Measurements from ENCODE around the gene PQBP1.
"Not testable (repeated sequence)": the region's sequence is repeated elsewhere in the genome, so short reads cannot be mapped to it uniquely, and the experiment has no call there.

The PQBP1 gene, protein sequence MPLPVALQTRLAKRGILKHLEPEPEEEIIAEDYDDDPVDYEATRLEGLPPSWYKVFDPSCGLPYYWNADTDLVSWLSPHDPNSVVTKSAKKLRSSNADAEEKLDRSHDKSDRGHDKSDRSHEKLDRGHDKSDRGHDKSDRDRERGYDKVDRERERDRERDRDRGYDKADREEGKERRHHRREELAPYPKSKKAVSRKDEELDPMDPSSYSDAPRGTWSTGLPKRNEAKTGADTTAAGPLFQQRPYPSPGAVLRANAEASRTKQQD

DNA sequence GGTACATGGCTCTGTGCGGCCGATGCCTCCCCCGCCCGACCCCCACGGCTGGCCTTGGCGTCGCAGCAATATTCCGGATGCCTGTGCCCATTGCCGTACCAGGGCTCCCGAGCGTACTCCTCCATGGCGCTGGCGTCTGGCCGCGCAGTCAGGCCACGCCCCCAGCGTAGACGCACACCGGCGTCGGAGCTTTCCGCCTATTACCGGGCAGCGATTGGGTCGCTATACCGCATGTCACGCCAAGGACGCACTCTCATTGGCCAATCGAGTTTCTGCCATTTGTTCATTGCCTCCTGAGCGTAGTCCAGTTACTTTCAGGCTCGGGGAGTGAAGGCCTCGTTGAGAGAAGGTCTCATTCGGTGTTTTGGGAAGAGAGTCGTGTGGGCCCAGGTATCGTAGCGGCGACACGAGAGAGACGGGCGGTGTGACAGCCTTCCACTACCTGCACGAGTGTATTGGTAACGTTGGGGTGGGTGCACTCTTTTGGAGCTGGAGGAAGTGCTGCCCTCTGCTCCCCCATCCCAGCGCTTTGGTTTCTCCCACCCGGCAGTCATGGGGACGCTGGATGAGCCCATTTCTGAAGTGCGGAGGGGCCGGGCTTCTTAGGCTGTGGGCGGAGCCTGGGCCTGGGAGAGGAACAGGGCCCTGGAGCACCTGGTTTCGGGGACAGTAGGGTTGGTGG, at the start of gene PQBP1, which contains the start of gene TIMM17B:
PQBP1 (plus strand) TSS at position 306 of the 682 bp plus-strand sequence. CDS start 580 bp downstream, outside the sequence.
TIMM17B (minus strand) TSS at position 144 of the 682 bp plus-strand sequence; CDS start at position 125, 19 bp downstream.
- DNase-seq: peak; percentile 88

DNA sequence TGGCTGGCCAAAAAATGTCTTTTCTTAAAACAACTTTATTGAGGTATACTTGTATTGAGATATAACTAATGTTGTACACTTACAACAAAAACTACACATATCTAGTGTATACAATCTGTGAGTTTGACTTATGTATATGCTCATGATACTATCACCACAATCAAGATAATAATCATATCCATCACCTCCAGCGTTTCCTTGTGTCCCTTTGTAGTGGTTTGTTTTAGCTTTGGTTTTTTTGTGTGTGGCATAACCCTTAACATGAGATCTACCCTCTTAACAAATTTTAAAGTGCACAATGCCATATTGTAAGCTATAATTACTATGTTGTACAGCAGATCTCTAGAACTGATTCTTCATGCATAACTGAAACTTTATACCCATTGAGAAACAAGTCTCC, 48.9 kb upstream of the PQBP1 start:
- DNase-seq: no peak

DNA sequence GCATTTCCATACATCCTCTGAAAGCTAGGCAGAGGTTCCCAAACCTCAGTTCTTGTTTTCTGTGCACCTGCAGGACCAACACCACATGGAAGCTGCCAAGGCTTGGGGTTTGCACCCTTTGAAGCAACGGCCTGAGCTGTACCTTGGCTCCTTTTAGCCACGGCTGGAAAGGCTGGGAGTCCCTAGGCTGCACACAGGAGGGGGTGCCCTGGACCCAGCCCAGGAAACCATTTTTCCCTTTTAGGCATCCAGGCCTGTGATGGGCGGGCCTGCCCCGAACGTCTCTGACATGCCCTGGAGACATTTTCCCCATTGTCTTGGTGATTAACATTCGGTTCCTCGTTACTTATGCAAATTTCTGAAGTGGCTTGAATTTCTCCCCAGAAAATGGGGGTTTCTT, 44.9 kb upstream of the PQBP1 start:
- DNase-seq: no peak

DNA sequence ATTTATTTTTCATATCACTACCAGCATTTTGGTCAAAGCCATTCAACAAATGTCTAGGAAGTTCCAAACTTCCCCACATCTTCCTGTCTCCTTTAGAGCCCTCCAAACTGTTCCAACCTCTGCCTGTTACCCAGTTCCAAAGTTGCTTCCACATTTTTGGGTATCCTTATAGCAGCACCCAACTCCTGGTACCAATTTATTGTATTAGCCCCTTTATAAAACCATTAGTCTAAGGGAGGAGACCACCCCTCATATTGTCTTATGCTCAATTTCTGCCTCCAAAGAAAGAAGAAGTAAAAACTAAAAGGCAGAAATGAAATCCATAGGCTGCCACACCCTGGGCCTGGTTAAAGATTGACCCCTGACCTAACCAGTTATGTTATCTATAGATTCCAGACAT, 44.2 kb upstream of the PQBP1 start:
- not testable (repeated sequence) for DNase-seq

DNA sequence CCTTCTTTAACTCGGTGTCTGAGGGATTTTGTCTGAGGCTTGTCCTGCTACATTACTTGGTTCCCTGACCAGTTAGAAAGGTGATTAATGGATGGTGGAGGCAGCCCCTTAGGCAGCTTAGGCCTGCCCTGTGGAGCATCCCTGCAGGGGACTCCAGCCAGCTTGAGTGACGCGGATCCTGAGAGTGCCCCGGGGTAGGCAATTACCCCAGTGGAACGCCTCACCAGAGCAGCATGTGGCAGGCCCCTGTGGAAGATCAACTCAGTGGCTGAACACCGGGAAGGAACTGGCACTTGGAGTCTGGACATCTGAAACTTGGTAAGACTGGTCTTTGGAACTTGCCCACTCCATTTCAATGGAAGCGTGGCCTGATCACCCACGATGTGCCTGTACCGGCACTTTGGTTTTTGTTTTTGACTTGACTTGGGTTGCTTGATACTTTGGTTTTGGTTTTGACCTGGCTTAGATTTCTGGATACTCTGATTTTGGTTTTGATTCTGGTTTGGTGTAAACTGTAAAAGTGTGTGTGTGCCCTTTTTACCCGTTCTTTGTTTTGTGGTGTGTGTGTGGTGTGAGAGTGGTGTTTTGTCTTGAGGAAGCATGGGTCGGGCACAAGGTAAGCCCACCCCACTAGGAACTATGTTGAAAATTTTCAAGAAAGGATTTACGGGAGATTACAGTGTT, 43.5 kb upstream of the PQBP1 start:
- DNase-seq: not testable (repeated sequence)

DNA sequence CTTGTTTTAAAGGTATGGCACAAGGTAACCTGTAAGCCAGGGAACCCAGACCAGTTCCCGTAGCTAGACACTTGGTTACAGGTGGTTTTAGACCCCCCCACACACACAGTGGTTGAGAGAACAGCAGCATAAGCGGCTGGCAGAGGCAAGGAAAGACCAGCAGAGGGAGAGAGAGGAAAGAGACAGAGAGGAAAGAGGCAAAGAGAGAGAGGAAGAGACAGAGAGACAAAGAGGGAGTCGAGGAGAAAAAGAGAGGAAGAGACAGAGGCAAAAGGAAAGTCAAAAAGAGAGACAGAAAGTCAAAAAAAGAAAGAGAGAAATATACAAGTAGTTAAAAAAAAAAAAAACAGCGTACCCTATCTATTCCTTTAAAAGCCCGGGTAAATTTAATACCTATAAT, 42.8 kb upstream of the PQBP1 start:
- no peak for DNase-seq

DNA sequence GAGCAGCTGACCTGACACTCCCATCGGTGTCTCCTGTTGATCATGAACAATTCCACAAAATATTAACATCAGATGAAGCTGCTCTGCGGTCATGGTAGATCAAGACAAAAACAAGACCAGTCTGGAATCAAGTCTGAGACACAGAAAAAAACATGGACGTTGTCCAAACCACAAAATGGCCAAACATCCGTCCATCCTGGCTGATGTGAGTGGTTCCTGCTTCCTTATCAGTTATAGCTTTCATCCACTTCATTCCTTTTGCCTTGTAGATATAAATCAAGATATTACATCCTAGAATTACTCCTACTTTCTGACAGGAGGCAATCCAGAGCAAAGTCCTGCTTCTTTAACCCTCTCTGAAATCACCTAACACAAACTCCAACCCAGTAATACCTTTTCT, 33.5 kb upstream of the PQBP1 start:
- DNase-seq: no peak

DNA sequence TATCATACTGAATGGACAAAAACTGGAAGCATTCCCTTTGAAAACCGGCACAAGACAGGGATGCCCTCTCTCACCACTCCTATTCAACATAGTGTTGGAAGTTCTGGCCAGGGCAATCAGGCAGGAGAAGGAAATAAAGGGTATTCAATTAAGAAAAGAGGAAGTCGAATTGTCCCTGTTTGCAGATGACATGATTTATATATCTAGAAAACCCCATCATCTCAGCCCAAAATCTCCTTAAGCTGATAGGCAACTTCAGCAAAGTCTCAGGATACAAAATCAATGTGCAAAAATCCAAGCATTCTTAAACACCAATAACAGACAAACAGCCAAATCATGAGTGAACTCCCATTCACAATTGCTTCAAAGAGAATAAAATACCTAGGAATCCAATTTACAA, 25.7 kb upstream of the PQBP1 start:
- DNase-seq: not testable (repeated sequence)

DNA sequence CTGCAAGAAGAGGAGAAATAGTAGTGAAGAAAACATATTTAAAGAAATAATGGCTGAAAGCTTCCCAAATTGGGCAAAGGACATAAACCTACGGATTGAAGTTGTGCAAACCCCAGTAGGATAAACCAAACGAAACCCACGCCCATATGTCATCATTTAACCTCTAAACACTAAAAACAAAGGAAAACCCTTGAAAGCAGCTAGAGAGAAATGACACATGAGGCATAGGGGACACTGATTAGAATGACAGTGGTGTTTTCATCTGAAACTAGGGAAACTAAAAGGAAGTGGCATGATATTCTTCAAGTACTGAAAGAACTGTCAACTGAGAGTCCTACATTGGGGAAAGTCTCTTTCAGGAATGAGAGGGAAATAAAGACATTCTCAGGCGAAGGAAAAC, 20.8 kb upstream of the PQBP1 start:
- not testable (repeated sequence) for DNase-seq

DNA sequence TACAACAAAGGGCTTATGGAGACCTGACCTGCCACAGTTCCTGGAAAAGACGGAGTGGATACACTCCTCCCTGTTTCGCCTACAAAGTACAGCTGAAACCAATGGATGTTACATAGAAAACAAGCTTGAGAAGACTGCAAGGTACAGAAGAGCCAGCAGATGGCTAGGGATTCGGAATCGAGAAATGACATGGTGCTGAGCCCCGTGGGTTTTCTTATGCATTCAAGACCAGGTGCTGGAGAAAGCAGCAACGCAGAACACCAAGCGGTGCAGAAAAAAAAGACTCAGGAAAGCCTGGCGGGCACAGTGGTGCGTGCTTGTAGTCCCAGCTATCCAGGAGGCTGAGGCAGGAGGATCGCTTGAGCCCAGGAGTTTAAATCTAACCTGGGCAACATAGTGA, 14.0 kb upstream of the PQBP1 start:
- no peak for DNase-seq

DNA sequence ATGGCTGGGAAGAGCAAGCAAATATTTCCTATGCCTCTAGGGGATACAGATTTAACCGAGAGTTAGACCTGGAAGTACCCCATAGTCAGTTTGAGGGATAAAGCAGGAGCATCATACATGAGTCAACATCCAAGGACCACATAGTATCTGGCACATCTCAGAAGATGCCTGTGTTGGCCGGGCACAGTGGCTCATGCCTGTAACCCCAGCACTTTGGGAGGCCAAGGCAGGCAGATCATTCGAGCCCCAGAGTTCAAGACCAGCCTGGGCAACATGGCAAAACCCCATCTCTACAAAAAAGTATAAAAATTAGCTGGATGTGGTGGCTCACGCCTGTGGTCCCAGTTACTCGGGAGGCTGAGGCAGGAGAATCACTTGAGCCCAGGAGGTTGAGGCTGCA, 11.1 kb upstream of the PQBP1 start:
- not testable (repeated sequence) for DNase-seq

DNA sequence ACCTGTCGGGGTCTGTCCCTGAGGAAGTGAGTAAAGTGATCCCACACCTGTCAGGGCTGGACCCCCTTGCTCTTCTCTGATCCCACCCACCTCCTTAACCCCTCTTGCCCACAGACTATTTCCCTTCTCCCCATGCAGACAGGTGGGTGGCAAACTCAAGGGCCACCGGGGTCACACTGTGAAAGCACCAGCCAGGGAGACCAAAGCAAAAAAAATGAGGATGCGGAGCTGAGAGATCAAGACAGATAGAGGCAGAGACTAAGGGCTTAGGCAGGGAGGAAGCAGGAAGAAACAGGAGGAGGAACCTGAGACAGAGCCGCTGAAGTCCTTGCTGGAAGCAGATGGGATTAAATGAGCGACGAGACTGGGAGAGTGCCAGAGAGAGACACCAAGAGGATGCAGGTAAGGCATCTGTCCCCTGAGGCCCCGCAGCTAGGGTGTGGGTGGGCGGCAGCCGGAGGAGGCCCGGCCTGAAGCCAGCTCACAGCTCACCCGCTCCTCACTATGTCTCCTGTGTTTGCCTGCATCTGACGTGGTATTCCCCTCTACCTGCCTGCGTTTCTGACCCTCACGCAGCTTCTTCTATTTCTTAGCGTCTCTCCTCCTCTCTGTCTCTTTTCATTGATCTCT, 7.3 kb upstream of the PQBP1 start:
- no peak for DNase-seq

DNA sequence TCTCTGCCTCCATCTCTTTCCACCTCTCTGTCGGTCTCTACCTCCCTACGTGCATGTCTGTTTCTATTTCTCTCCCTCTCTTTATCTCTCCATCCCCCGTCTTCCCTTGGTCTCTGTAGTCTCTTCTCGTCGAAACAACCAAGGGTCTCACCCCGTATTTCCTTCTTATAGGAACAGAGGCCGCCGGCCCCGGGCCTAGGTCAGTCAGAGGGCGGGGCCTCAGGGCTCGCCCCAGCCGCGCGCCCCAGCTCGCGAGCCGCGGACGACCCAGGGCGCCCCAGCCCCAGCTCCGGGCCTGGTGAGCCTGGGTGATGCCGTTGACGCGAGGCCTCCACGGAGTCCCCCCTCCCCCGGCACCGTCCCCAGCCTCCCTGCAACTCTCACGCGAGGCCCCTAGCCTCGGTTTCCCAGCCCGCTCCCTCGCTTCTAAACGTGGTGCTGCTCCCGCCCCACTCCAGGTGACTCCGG, 6.8 kb upstream of the PQBP1 start:
- no peak for DNase-seq

DNA sequence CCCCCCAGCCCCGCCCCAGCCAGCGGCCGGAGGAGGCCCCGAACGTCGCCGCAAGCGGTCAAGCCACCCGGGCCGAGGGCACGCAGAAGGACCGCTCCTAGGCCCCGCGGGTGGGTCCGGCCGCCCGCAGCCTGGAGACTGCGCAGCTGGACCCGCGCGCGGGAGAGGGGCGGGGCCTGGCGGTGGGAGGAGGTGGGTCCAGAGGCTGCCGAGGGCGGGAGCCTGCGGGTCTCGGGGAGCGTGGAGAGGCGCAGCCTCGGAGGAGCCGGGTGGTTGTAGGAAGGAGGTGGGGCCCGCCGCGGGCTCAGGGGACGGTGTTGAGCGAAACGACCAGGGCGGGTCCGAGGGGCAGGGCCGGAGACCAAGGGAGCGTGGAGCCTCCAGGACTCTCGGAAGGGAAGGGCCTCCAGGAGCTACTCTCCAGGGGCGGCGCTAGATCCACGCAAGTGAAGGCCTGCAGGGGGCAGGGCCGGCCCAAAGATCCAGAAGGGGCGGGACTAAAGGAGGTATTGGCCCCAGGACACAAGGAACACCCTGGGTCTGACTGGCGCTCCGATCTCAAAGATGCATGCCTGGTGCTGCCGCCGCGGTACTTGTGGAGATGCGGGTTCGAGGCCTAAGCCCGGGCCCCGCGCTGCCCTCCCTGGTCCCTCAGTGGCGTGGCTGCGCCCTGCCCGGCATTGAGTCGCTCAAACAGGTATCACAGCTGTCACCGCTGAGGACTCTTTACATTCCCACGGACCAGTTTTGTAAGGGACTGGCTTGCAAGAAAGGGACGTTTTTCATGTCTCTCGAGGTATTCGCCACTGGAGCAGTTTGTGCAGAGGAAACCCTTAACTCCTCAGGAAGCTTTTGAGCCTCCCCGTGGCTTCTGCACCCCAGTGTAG, 6.1 kb upstream of the PQBP1 start:
- DNase-seq: peak; percentile 71

DNA sequence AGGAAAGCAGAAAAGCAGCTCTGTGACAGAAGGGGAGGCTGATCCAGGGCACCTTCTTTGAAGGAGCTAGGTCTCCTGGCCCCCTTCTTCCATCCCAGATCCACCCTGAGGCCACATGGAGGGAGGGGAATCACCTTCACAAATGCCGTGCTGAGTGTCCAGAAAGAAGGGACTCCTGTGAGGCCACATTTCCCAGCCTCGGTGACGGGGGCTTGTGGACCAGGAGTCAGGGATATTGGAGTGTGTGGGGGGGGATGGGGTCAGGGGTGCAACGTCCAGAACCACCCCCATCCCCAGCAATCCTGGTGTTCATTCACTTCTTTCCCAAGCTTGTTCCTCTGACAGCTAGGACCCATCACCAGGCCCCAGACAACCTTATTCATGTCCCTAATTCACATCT, 4.8 kb upstream of the PQBP1 start:
- no peak for DNase-seq

DNA sequence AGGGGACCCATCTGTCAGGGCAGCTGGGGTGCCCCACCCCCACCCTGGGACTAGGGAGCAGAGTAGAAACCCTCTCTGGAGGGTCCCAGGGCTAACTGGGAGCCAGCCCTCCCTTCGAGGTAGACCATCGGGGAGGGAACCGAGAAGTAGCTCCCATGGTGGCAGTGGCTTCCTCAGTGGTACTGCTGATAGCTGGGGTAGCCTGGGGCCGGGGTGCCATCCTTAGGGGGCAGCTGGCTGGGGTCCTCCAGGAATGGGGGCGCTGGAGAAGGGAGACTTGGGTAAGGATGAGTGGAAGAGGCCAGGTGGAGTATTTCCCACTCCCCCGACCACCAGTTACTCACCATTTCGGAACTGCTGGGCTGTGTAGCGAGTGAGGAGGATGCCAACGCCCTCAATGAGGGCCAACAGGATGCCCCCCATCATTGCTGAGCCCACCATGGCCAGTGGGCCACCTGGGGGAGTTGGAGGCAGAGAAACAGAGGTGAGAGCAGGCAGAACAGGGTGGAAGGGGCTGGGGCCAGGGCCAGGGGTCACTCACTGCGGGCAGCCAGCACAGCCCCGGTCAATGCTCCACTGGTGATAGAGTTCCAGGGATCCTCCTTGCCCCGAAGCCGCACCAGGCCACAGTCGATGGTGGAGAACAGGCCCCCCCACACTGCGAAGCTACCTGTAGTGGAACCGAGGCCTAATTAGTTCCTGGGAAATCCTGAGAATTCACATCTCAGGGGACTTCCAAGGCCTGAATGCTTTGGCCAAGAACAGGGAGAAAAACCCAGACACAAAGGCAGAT, 4.0 kb upstream of the PQBP1 start:
- DNase-seq: no peak

DNA sequence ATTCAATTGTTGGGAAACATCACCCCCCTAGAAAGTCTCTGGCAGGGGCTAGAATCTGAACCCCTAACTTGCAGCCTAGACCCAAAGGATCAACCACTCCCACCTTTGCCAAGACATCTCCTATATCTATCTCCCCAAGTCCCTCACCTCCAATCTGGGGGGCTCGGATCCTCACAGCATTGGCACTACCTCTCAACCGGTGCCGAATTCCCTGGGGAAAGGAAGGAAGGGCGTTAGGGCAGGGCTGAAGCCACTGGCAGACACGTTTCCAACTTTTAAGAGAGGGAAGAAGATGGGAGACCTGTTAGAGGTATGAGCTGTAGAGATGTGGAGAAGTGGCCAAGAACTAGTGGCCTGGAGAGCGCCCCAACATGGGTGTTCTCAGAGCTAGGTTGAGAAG, 2.8 kb upstream of the PQBP1 start:
- no peak for DNase-seq

DNA sequence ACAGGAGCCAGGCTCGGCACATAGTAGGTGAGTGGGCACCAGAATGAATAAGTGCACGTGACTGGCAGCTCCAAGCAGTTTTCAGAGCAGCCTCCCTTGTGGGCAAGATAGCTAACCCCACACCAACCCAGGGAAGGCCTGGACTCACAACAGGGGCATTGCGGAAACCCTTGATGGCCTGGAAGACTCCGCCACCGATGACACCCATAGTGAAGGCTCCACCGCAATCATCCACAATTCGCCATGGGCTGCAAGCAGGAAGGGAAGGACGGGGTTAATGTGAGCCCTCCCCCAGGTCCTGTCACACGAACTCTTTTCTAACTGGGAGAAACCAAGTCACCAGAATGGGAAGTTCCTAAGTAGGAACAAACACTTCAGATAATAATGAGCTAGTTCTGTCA, 1.1 kb upstream of the PQBP1 start:
- DNase-seq: no peak

DNA sequence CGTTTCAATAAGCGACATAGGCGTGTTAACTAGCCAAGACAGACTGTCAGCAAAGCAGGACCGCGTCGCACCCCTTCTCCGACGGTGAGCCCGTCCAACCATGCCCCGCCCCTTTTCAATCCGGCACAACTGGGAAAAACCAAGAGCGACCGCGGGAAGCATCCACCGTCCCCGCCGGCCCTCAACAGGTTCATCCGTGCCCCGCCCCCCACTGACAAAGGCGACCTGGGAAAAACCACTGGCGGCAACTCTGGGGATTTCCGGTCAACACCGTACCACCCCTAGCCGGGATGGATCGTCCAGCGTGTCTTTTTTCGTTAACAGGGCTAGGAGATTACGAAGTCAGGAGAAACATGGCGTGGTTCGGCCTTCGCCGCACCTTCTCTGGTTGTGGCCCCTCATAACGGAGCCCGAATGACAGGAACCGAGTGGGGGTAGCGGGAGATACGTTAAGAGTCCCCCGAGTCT, 539 bp upstream of the PQBP1 start:
- peak; percentile 55 for DNase-seq

DNA sequence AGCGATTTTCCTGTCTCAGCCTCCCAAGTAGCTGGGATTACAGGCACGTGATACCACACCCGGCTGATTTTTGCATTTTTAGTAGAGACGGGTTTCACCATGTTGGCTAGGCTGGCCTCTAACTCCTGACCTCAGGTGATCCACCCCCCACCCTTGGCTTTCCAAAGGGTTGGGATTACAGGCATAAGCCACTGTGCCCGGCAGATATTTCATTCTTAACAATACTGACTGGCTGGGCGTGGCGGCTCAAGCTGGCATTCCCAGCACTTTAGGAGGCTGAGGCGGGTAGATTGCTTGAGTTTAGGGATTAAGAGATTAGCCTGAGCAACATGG, 1.3 kb downstream of the PQBP1 start:
- no peak for DNase-seq

DNA sequence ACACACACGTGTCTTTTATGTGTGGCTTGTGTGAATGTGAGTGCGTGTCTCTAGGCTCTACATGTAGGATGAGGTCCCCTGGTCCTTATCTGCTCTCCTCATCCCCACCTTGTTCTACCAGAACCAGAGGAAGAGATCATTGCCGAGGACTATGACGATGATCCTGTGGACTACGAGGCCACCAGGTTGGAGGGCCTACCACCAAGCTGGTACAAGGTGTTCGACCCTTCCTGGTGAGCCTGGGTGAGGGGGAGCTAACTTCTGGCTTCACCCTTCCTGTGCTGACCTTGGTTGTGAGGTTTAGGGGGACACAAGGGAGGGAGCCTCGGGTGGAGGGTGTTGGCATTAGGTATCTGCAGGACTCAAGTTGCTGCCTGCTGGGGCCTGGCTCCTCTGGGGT, 3.3 kb downstream of the PQBP1 start:
- DNase-seq: no peak

DNA sequence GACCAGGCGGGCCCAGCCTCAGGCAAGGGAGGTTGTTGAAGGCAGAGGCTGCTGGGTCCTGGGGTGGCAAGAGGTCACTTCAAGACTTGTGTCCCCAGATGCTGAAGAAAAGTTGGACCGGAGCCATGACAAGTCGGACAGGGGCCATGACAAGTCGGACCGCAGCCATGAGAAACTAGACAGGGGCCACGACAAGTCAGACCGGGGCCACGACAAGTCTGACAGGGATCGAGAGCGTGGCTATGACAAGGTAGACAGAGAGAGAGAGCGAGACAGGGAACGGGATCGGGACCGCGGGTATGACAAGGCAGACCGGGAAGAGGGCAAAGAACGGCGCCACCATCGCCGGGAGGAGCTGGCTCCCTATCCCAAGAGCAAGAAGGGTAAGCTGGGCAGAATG, 4.4 kb downstream of the PQBP1 start:
- no peak for DNase-seq
